Mucosa of descending colon (tissue), 3 donors: Measurements from ENCODE around the gene DAD1. TPM values are rescaled to one million over a fixed set of nuclear protein-coding genes. Genes with fewer than 3 reads are reported as not detected.
"Not testable (repeated sequence)": the region's sequence is repeated elsewhere in the genome, so short reads cannot be mapped to it uniquely, and the experiment has no call there.

Experiments used
- ATAC-seq: fragments of 200-7000 bp; cut with Tn5 transposase; one replicate; pipeline ENCODE4 v1.9.1; 2020; ENCODE audit warnings: mild to moderate bottlenecking, moderate library complexity
- DNase-seq, 3 donors: peaks; one replicate each; pipeline ENCODE4 v3.0.0-alpha.2; 2020
- H3K36me3 ChIP-seq: fragments of 200-600 bp; one replicate; pipeline ENCODE4 v1.8.0; 2021; ENCODE audit warnings: low read depth, mild to moderate bottlenecking
- H3K4me1 ChIP-seq: fragments of 200-600 bp; one replicate; pipeline ENCODE4 v1.8.0; 2021; ENCODE audit warnings: low read depth, mild to moderate bottlenecking
- H3K4me3 ChIP-seq: fragments of 200-600 bp; one replicate; pipeline ENCODE4 v1.8.0; 2021; ENCODE audit warnings: mild to moderate bottlenecking
- H3K9me3 ChIP-seq: fragments of 200-600 bp; one replicate; pipeline ENCODE4 v1.8.0; 2021; ENCODE audit warnings: mild to moderate bottlenecking
- intact Hi-C, 2 donors: fragments of 100-400 bp; cut with DNase I in 1 of 2; cut with micrococcal nuclease in 1 of 2; formaldehyde crosslinking; loops; one replicate each; pipeline versions ENCODE4 v1.11.0 to v1.11.1; 2022; cut with DNase I, micrococcal nuclease
- total RNA-seq, 3 donors: library from RNA; stranded (reverse); fragmentation: NEBNext Ultra II Directional in 2 of 3; extraction: Animal tissue kit (Norgen Biotek cat#: 25700) in 2 of 3; gene quantifications; one replicate each; pipeline versions ENCODE4 v1.2.1 to v1.2.4, GENCODE V29; 2021 to 2023
- TF ChIP-seq, protein P1 (sequence below): fragments of 200-600 bp; IDR thresholded peaks from one replicate; pipeline ENCODE4 v1.8.0; 2022; ENCODE audit warnings: antibody characterized with exemption, mild to moderate bottlenecking
- donor health status: DM: no; HTN: no; CAD: no; lungs with moderate emphysema.
- donor health status: DM: no; HTN: no; CAD: no.
- donor health status: DM: no; HTN: yes; CAD: no.

Gene DAD1
- total RNA-seq, 3 donors from 2014 or later = 124 to 148 (median 140) TPM

GRCh38 chr14:22544406-22544805 lies 44.6 kb downstream of the DAD1 start:
- no peak overlapping the region for H3K4me3 ChIP-seq
- no peaks in the 10 kb centered on the region for H3K9me3 ChIP-seq
- DNase-seq (no peak), ATAC-seq (no peak)
- H3K4me1 ChIP-seq = no peaks in the 10 kb centered on the region
- TF ChIP-seq, protein P1, sequence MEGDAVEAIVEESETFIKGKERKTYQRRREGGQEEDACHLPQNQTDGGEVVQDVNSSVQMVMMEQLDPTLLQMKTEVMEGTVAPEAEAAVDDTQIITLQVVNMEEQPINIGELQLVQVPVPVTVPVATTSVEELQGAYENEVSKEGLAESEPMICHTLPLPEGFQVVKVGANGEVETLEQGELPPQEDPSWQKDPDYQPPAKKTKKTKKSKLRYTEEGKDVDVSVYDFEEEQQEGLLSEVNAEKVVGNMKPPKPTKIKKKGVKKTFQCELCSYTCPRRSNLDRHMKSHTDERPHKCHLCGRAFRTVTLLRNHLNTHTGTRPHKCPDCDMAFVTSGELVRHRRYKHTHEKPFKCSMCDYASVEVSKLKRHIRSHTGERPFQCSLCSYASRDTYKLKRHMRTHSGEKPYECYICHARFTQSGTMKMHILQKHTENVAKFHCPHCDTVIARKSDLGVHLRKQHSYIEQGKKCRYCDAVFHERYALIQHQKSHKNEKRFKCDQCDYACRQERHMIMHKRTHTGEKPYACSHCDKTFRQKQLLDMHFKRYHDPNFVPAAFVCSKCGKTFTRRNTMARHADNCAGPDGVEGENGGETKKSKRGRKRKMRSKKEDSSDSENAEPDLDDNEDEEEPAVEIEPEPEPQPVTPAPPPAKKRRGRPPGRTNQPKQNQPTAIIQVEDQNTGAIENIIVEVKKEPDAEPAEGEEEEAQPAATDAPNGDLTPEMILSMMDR = no peak
- H3K36me3 ChIP-seq = no peaks in the 10 kb centered on the region
- intact Hi-C loops = no loop called here

DNA sequence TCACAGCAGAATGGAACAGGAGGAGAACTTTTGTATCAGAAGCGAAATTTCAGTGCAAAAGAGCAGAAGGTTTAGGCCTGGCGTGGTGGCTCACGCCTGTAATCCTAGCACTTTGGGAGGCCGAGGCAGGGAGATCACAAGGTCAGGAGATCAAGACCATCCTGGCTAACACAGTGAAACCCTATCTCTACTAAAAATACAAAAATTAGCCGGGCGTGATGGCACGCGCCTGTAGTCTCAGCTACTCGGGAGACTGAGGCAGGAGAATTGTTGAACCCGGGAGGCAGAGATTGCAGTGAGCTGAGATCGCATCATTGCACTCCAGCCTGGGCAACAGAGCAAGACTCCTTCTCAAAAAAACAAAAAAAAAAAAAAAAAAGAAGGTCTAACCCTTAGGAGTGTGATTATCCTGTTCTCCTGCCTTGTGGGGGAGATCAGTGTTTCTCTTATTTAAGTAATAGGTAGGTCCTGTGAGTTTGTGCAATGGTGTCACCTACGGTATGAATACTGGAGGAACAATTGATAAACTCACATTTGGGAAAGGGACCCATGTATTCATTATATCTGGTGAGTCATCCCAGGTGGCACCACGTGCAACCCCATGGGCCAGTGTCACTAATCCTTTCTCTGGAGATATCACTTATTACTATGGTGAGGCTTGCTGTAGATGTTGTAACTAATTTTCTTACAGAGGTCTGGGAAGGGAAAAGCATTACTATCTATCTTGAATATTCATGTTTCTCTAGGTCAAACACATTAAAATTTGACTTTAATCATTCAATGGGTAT lies 45.3 kb downstream of the DAD1 start:
- DNase-seq, H3K4me3 ChIP-seq, ATAC-seq, H3K36me3 ChIP-seq, H3K9me3 ChIP-seq, H3K4me1 ChIP-seq, intact Hi-C loops: not testable (repeated sequence)

GRCh38 chr14:22542360-22542759 lies 46.7 kb downstream of the DAD1 start:
- no peaks in the 10 kb centered on the region for H3K9me3 ChIP-seq
- H3K36me3 ChIP-seq = no peaks in the 10 kb centered on the region
- no peak overlapping the region for H3K4me3 ChIP-seq
- TF ChIP-seq, protein P1 = no peak
- ATAC-seq = no peak
- H3K4me1 ChIP-seq = no peaks in the 10 kb centered on the region
- DNase-seq = no peak
- intact Hi-C loops = no loop called here

DNA sequence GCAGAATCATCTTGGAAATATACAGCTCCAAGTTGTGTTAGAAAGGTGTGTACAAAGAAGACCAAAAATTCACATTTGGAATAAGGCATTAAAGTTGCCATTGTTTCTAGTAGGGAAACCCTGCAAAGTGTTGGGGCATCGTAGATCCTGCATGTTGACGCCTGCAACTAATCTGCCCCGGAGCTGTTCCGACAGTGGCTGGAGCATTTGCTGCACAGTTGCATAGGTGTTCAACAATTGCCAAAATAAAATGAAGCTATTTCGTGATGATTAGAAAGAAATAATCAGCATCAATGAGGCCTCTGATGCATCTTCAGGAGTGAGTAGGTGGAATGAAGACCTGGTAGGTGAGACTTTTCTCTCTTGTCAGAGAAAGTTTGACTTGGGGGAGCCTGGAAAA lies 47.3 kb downstream of the DAD1 start:
- Histone ChIP-seq H3K4me1 (no peaks in the 10 kb centered on the region), H3K4me3 (no peak overlapping the region), H3K9me3 (no peaks in the 10 kb centered on the region), H3K36me3 (no peaks in the 10 kb centered on the region)
- TF ChIP-seq, protein P1 = no peak
- no peak for DNase-seq
- ATAC-seq = no peak
- intact Hi-C loops = no loop called here

GRCh38 chr14:22540811-22541360 lies 48.1 kb downstream of the DAD1 start:
- Histone ChIP-seq H3K4me3 (no peak overlapping the region), H3K4me1 (no peaks in the 10 kb centered on the region), H3K9me3 (no peaks in the 10 kb centered on the region), H3K36me3 (no peaks in the 10 kb centered on the region)
- DNase-seq = no peak
- ATAC-seq = no peak
- TF ChIP-seq, protein P1 = no peak
- intact Hi-C loops = no loop called here

- H3K36me3 ChIP-seq = no peaks in the 10 kb centered on the region
- ATAC-seq (no peak), DNase-seq (no peak)
- H3K4me3 ChIP-seq = no peak overlapping the region
- no peaks in the 10 kb centered on the region for H3K9me3 ChIP-seq
- no peaks in the 10 kb centered on the region for H3K4me1 ChIP-seq
- TF ChIP-seq, protein P1 = no peak
- intact Hi-C loops = no loop called here
These were observed 48.7 kb downstream of the DAD1 start for GRCh38 chr14:22540293-22540692.
